K562 (cell line): ENCODE measurements around the gene ZMIZ1. TPM values are rescaled to one million over a fixed set of nuclear protein-coding genes. Genes with fewer than 3 reads are reported as not detected.

Experiments used
- CSDE1 ChIP-seq, 2 experiments: fragments of 450-650 bp; IDR thresholded peaks; 2 replicates each; pipeline ENCODE4 v1.6.1; 2016; ENCODE audit warnings: mild to moderate bottlenecking in 1 of 2
- ELF4 ChIP-seq: fragments of 450-650 bp; formaldehyde crosslinking; IDR thresholded peaks from 2 replicates; pipeline ENCODE4 v1.4.0; 2022; ENCODE audit warnings: missing genetic modification characterization
- ERF ChIP-seq: fragments of 450-650 bp; formaldehyde crosslinking; IDR thresholded peaks from 2 replicates; pipeline ENCODE4 v1.4.0; 2020; ENCODE audit warnings: mild to moderate bottlenecking, mixed read lengths
- ESRRB ChIP-seq: fragments of 250-450 bp; sonication (Bioruptor Pico); IDR thresholded peaks from 2 replicates; pipeline ENCODE4 v1.5.0; 2020; ENCODE audit warnings: mild to moderate bottlenecking, moderate library complexity, borderline replicate concordance
- FOXJ3 ChIP-seq: sonication (generic); formaldehyde crosslinking; IDR thresholded peaks from 2 replicates; pipeline ENCODE4 v1.4.0; 2020; ENCODE audit warnings: mild to moderate bottlenecking, missing genetic modification reagents
- FOXK2 ChIP-seq, 2 experiments: fragments of 450-650 bp; IDR thresholded peaks in 1 of 2; conservative IDR thresholded peaks in 1 of 2; 2 replicates each; pipeline ENCODE4 v1.6.1; 2016; ENCODE audit warnings: low read depth in 2 of 2, mild to moderate bottlenecking in 1 of 2
- GTF2E2 ChIP-seq: fragments of 200-800 bp; sonication (Bioruptor generic); IDR thresholded peaks from 2 replicates; pipeline ENCODE4 v1.6.1; 2016; ENCODE audit warnings: missing genetic modification characterization, missing compliant biosample characterization
- MTA2 ChIP-seq: fragments of 450-650 bp; IDR thresholded peaks from 2 replicates; pipeline ENCODE4 v1.6.1; 2016; ENCODE audit warnings: low read depth
- NR2F6 ChIP-seq: fragments of 450-650 bp; formaldehyde crosslinking; IDR thresholded peaks from 2 replicates; pipeline ENCODE4 v1.4.0; 2020; ENCODE audit warnings: mild to moderate bottlenecking
- SIN3A ChIP-seq, 2 experiments: fragments of 150-350 bp in 1 of 2; IDR thresholded peaks; 2 replicates each; pipeline ENCODE4 v1.6.1; 2011 to 2016; ENCODE audit warnings: borderline replicate concordance in 2 of 2, low read depth in 2 of 2, low read length in 2 of 2, mild to moderate bottlenecking in 2 of 2, moderate library complexity in 2 of 2; ENCODE audit not compliant: control insufficient read depth in 1 of 2
- SMC3 ChIP-seq: conservative IDR thresholded peaks from 2 replicates; pipeline ENCODE4 v1.6.1; 2011; ENCODE audit warnings: low read depth, low read length, improper control_type of control experiment; ENCODE audit not compliant: insufficient read depth
- SNIP1 ChIP-seq: fragments of 450-650 bp; IDR thresholded peaks from 2 replicates; pipeline ENCODE4 v1.7.1; 2017; ENCODE audit warnings: low read depth, mild to moderate bottlenecking
- TCFL5 ChIP-seq: fragments of 250-450 bp; sonication (Bioruptor Pico); conservative IDR thresholded peaks from 2 replicates; pipeline ENCODE4 v1.6.1; 2021; ENCODE audit warnings: mild to moderate bottlenecking, moderate library complexity, matching md5 sums
- TRIM25 ChIP-seq: fragments of 450-650 bp; IDR thresholded peaks from 2 replicates; pipeline ENCODE4 v1.7.0; 2016; ENCODE audit warnings: borderline replicate concordance
- ZBTB33 ChIP-seq: sonication (generic); formaldehyde crosslinking; IDR thresholded peaks from 2 replicates; pipeline ENCODE4 v1.8.1; 2023; ENCODE audit warnings: mild to moderate bottlenecking, missing genetic modification reagents
- ZNF12 ChIP-seq: sonication (generic); formaldehyde crosslinking; IDR thresholded peaks from 2 replicates; pipeline ENCODE4 v1.4.0; 2020; ENCODE audit warnings: mild to moderate bottlenecking, missing genetic modification reagents
- ZZZ3 ChIP-seq: fragments of 450-650 bp; IDR thresholded peaks from 2 replicates; pipeline ENCODE4 v1.6.1; 2016; ENCODE audit warnings: antibody characterized with exemption, mild to moderate bottlenecking, moderate library complexity
- polyA plus RNA-seq, 8 experiments: library from polyadenylated mRNA; depleted of rRNA in 4 of 8; stranded (reverse) in 5 of 8; unstranded in 3 of 8; fragments of >200 nt; fragmentation: Nextera tagmentation in 2 of 8; fragmentation: Illumina TruSeq in 1 of 8; extraction: Ambion mirVana in 2 of 8; extraction: Trizol in 1 of 8; gene quantifications; 2 replicates each; pipeline versions ENCODE4 v1.2.1 to v1.2.3, GENCODE V29; 2011 to 2014; ENCODE audit warnings: inconsistent platforms in 1 of 8, missing spikeins in 1 of 8
- total RNA-seq, 7 experiments: library from RNA; depleted of rRNA in 6 of 7; stranded (reverse); fragments of >200 nt in 6 of 7; fragmentation: Illumina TruSeq in 2 of 7; extraction: Trizol in 2 of 7; gene quantifications; 2 replicates each; pipeline versions ENCODE4 v1.2.1 to v1.2.3, GENCODE V29; 2011 to 2021; ENCODE audit warnings: low replicate concordance in 1 of 7
- TF ChIP-seq, protein P1 (sequence below): fragments of 450-650 bp; formaldehyde crosslinking; IDR thresholded peaks from 2 replicates; pipeline ENCODE4 v1.4.0; 2020; ENCODE audit warnings: mild to moderate bottlenecking, moderate library complexity
- TF ChIP-seq, protein P2 (sequence below), 2 experiments: fragments of 450-650 bp in 1 of 2; IDR thresholded peaks; 2 replicates each; pipeline ENCODE4 v1.6.1; 2011 to 2017; ENCODE audit warnings: low read depth in 2 of 2, antibody characterized with exemption in 1 of 2, borderline replicate concordance in 1 of 2, low read length in 1 of 2, mild to moderate bottlenecking in 1 of 2, mixed read lengths in 1 of 2; ENCODE audit not compliant: control insufficient read depth in 1 of 2

The ZMIZ1 gene
- total and polyA plus RNA-seq, 9 of the 15 experiments (the other 6 are each of a cell fraction or from before 2014, with no cell fraction given), result 1.0 to 37.3 (median 4.3) TPM

DNA sequence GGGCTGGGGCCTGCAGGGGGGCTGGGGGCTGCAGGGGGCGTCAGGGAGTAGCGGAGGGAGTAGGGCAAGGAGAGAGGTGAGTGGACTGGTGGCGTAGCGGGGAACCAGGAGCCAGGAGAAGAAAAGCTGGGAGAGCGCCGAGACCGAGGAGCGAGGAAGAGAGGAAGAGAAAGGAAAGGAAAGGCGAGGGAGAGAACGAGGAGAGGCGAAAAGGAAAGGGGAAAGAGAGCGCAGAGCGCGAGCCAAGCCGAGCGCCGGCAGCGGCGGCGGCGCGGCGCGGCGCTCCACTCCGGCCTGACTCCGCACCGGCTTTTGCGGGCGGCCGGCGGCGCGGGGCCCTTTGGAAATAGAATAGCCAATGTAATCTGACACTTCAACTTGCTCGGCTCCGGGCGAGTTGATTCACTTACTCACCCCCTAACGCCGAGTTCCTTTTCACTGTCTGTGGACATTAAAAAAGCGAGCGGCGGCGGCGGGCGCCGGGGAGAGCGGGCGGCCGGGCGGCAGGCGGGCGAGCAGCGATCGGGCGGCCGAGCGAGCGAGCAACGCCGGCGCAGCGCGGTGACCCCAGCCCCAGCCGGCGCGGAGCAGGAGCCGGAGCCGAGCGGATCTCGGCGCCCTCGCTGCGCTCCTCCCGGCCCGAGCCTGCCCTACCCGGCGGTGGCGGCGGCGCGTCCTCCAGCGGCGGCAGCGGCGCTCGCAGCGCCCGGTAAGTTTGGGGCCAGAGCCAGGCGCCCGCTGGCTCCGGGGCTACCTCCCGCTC is at the start of gene ZMIZ1 (continued):
- TF ChIP-seq, protein P1, sequence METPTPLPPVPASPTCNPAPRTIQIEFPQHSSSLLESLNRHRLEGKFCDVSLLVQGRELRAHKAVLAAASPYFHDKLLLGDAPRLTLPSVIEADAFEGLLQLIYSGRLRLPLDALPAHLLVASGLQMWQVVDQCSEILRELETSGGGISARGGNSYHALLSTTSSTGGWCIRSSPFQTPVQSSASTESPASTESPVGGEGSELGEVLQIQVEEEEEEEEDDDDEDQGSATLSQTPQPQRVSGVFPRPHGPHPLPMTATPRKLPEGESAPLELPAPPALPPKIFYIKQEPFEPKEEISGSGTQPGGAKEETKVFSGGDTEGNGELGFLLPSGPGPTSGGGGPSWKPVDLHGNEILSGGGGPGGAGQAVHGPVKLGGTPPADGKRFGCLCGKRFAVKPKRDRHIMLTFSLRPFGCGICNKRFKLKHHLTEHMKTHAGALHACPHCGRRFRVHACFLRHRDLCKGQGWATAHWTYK (CRISPR knock-in tag), result no peak
- no peak for TF ChIP-seq ZBTB33 (CRISPR knock-in tag)
- no peak for TF ChIP-seq NR2F6 (CRISPR knock-in tag)
- 0 out of 2 replicates have a peak, but pooled peaks have one; percentile 35 for TF ChIP-seq ELF4 (CRISPR knock-in tag)
- no peak for TF ChIP-seq ZNF12 (CRISPR knock-in tag)
- no peak for TF ChIP-seq TRIM25
- no peak for TF ChIP-seq CSDE1 (IDR thresholded peaks at IDR 0.05)
- peak; percentile 83; the same call in 1 of the 2 replicates for TF ChIP-seq ERF
- TF ChIP-seq ZZZ3, result no peak
- TF ChIP-seq MTA2, result peak; percentile 39; the same call in 1 of the 2 replicates
- TF ChIP-seq FOXJ3 (CRISPR knock-in tag), result no peak
- TF ChIP-seq FOXK2 (conservative IDR thresholded peaks at IDR 0.05 in 1 of 2, IDR thresholded peaks at IDR 0.05 in 1 of 2; ENCODE audit: low read depth in 2 of 2), result no peak; a peak in 1 of 4 replicates
- TF ChIP-seq SMC3, result peak; percentile 40; the same call in 1 of the 2 replicates
- peak; percentile 24 to 63; a peak in 2 of 4 replicates for TF ChIP-seq SIN3A (IDR thresholded peaks at IDR 0.05; ENCODE audit: borderline replicate concordance in 2 of 2, control insufficient read depth in 1 of 2, low read depth in 2 of 2, low read length in 2 of 2)
- peak; percentile 86; the same call in 1 of the 2 replicates for TF ChIP-seq GTF2E2 (tag)
- no peak for TF ChIP-seq SNIP1
- TF ChIP-seq TCFL5, result no peak
- TF ChIP-seq ESRRB, result no peak
- TF ChIP-seq, protein P2, sequence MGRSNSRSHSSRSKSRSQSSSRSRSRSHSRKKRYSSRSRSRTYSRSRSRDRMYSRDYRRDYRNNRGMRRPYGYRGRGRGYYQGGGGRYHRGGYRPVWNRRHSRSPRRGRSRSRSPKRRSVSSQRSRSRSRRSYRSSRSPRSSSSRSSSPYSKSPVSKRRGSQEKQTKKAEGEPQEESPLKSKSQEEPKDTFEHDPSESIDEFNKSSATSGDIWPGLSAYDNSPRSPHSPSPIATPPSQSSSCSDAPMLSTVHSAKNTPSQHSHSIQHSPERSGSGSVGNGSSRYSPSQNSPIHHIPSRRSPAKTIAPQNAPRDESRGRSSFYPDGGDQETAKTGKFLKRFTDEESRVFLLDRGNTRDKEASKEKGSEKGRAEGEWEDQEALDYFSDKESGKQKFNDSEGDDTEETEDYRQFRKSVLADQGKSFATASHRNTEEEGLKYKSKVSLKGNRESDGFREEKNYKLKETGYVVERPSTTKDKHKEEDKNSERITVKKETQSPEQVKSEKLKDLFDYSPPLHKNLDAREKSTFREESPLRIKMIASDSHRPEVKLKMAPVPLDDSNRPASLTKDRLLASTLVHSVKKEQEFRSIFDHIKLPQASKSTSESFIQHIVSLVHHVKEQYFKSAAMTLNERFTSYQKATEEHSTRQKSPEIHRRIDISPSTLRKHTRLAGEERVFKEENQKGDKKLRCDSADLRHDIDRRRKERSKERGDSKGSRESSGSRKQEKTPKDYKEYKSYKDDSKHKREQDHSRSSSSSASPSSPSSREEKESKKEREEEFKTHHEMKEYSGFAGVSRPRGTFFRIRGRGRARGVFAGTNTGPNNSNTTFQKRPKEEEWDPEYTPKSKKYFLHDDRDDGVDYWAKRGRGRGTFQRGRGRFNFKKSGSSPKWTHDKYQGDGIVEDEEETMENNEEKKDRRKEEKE (IDR thresholded peaks at IDR 0.05; ENCODE audit: borderline replicate concordance in 1 of 2, control insufficient read depth in 1 of 2, low read depth in 2 of 2, low read length in 1 of 2), result peak in 1 of 2 experiments; percentile 65; a peak in 1 of 4 replicates
